Right lung (tissue), 5 donors: ENCODE measurements around the gene PLD1. TPM values are rescaled to one million over a fixed set of nuclear protein-coding genes. Genes with fewer than 3 reads are reported as not detected.
A peak's percentile ranks its signal among the peaks of the same experiment; 100 is the strongest.

Source experiments
- DNase-seq, 2 donors: peaks; one replicate each; pipeline ENCODE4 v3.0.0-alpha.2; 2013
- polyA plus RNA-seq, 5 donors: library from polyadenylated mRNA; unstranded; fragments of 120-200 nt; gene quantifications; one replicate each; pipeline versions ENCODE4 v1.2.1 to v1.2.3, GENCODE V29; 2013; ENCODE audit warnings: inconsistent platforms in 1 of 5, low replicate concordance in 1 of 5; ENCODE audit not compliant: insufficient read length in 5 of 5, insufficient read depth in 1 of 5

Gene PLD1
- polyA plus RNA-seq, 5 donors, result 2.8 to 6.3 (median 5.0) TPM

GRCh38 chr3:171796625-171797264 is 13.5 kb downstream of the PLD1 start:
- DNase-seq, result no peak

- no peak for DNase-seq
Measured at GRCh38 chr3:171792531-171792930, 17.8 kb downstream of the PLD1 start.

GRCh38 chr3:171791692-171792076 is 18.6 kb downstream of the PLD1 start:
- no peak for DNase-seq

- no peak for DNase-seq
Measured at GRCh38 chr3:171790898-171791691, 19.2 kb downstream of the PLD1 start.

- no peak for DNase-seq
Measured at GRCh38 chr3:171790574-171790897, 19.7 kb downstream of the PLD1 start.

GRCh38 chr3:171789759-171790505 is 20.4 kb downstream of the PLD1 start:
- DNase-seq, result no peak

GRCh38 chr3:171788546-171789351 is 21.5 kb downstream of the PLD1 start:
- no peak for DNase-seq

GRCh38 chr3:171786997-171787396 is 23.3 kb downstream of the PLD1 start:
- DNase-seq, result no peak

GRCh38 chr3:171784937-171785336 is 25.3 kb downstream of the PLD1 start:
- DNase-seq, result no peak

- DNase-seq, result no peak
Measured at GRCh38 chr3:171784387-171784786, 25.9 kb downstream of the PLD1 start.

- no peak for DNase-seq
Measured at GRCh38 chr3:171783626-171784025, 26.7 kb downstream of the PLD1 start.

- no peak for DNase-seq
Measured at GRCh38 chr3:171783086-171783485, 27.2 kb downstream of the PLD1 start.

- DNase-seq, result no peak
Measured at GRCh38 chr3:171782617-171783016, 27.7 kb downstream of the PLD1 start.

- DNase-seq, result no peak
Measured at GRCh38 chr3:171781711-171782127, 28.6 kb downstream of the PLD1 start.

- no peak for DNase-seq
Measured at GRCh38 chr3:171778493-171778892, 31.8 kb downstream of the PLD1 start.

- DNase-seq, result no peak
Measured at GRCh38 chr3:171777596-171777995, 32.7 kb downstream of the PLD1 start.

- DNase-seq, result no peak
Measured at GRCh38 chr3:171776839-171777583, 33.3 kb downstream of the PLD1 start.

- DNase-seq, result no peak
Measured at GRCh38 chr3:171776411-171776810, 33.9 kb downstream of the PLD1 start.

GRCh38 chr3:171775943-171776342 is 34.3 kb downstream of the PLD1 start:
- no peak for DNase-seq

- DNase-seq, result no peak
Measured at GRCh38 chr3:171774521-171774920, 35.8 kb downstream of the PLD1 start.

GRCh38 chr3:171772427-171773056 is 37.7 kb downstream of the PLD1 start:
- DNase-seq, result peak in 1 of 2 donors; percentile 45
